LNCAP (cell line): ENCODE data around the gene CACNA1C.

Source experiments
- TF ChIP-seq, protein P1 (sequence below): fragments of 450-650 bp; IDR thresholded peaks from 2 replicates; pipeline ENCODE4 v1.5.1; 2017; ENCODE audit warnings: mild to moderate bottlenecking

Gene CACNA1C

GRCh38 chr12:2490831-2491230, 438.0 kb downstream of the CACNA1C start:
- TF ChIP-seq, protein P1, sequence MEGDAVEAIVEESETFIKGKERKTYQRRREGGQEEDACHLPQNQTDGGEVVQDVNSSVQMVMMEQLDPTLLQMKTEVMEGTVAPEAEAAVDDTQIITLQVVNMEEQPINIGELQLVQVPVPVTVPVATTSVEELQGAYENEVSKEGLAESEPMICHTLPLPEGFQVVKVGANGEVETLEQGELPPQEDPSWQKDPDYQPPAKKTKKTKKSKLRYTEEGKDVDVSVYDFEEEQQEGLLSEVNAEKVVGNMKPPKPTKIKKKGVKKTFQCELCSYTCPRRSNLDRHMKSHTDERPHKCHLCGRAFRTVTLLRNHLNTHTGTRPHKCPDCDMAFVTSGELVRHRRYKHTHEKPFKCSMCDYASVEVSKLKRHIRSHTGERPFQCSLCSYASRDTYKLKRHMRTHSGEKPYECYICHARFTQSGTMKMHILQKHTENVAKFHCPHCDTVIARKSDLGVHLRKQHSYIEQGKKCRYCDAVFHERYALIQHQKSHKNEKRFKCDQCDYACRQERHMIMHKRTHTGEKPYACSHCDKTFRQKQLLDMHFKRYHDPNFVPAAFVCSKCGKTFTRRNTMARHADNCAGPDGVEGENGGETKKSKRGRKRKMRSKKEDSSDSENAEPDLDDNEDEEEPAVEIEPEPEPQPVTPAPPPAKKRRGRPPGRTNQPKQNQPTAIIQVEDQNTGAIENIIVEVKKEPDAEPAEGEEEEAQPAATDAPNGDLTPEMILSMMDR: no peak

DNA sequence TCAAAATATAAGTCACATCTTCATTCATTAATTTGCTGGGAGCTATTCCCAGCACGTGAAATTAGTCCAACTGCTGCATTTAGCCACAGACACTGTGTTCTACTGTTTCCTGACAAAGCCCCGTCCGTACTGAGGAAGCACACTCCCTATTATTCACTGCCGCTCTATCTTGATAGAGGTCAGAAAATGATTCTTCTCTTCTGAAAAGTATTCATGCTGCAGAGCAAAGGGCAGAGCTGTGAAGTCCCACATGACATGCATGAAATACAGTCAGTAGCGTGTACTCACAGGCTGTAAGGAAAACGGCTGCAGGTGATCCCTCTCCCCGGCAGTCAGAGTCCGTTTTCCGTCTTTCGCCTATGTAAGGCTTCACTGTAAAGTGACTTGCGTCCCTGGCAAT, 439.4 kb downstream of the CACNA1C start:
- TF ChIP-seq, protein P1: no peak

DNA sequence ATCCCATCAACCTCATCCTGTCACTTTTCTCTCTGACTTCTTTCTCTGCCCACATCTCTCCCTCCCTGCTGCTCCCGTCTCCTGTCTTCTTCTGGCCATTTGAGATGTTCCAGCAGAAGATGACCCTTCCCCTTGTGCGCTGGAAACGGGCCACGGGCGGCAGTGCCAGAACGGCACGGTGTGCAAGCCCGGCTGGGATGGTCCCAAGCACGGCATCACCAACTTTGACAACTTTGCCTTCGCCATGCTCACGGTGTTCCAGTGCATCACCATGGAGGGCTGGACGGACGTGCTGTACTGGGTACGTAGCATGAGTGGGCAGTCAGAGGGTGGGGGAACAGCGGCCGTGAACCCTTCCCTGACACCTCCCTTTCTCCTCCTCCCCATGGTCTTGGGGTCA, 440.3 kb downstream of the CACNA1C start:
- TF ChIP-seq, protein P1: no peak

GRCh38 chr12:2494486-2495192, 441.9 kb downstream of the CACNA1C start:
- TF ChIP-seq, protein P1: no peak

- TF ChIP-seq, protein P1: no peak
Measured at GRCh38 chr12:2495417-2496112, 442.8 kb downstream of the CACNA1C start.

- TF ChIP-seq, protein P1: no peak
Measured at GRCh38 chr12:2498964-2499500, 446.2 kb downstream of the CACNA1C start.

DNA sequence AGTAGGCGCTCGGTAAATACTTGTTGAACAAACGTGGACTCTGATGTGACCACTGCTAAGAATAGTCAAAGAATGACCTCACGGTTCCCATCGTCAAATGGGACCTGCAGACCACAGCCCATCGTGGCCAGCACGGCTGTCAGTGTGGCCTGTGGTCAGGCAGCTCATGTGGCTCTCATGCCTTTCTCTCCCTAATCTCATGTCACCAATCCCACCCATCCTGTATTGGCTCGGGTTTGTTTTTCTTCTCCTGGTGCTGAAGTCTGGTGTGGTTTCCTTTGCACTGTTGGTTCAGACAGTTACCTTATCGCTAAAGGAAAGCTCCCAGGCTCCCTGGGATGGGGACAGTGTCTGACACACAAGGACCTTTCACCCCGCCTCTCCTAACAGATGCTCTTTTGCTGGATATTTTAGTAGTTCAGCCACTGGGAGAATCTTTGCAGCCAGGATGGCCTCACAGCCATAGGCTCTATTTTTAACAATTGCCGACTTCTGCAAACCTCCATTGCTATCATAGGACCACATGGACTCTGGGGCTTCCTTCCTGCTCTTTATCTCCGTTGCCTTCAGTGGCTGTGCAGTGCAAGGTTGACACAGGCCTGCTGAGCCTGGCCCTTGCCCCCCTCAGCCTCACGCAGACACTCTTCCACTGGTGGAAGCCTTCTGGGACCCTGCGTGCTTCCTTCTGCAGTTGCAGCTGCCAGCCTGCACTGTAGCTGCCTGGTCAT, 448.8 kb downstream of the CACNA1C start:
- TF ChIP-seq, protein P1: no peak
